GM12878 (cell line): Measurements from ENCODE around the gene IL1RL2. TPM values are rescaled to one million over a fixed set of nuclear protein-coding genes. Genes with fewer than 3 reads are reported as not detected.

Experiments used
- ATAC-seq: fragments of 200-7000 bp; cut with Tn5 transposase; 3 replicates; pipeline ENCODE4 v1.9.1; 2020; ENCODE audit warnings: mild to moderate bottlenecking, moderate library complexity
- BruUV-seq: library from RNA; stranded (reverse); fragments of 400-500 nt; replicated peaks from 2 replicates; lab custom pipeline; 2021; lab: Mats Ljungman, UMichigan
- CTCF ChIA-PET: fragments of 300-600 bp; sonication (Branson Sonifier 250); formaldehyde crosslinking; extraction: SDS; loops from one replicate; lab custom pipeline; 2021; ENCODE audit warnings: inconsistent platforms; lab: Yijun Ruan, JAX
- POLR2A ChIA-PET: fragments of 350-600 bp; formaldehyde crosslinking; extraction: SDS; loops from one replicate; lab custom pipeline; 2021; ENCODE audit warnings: inconsistent platforms; lab: Charles Lee
- RAD21 ChIA-PET: fragments of 300-600 bp; sonication (Branson Sonifier 250); formaldehyde crosslinking; loops from one replicate; lab custom pipeline; 2023; ENCODE audit warnings: antibody characterized with exemption; ENCODE audit not compliant: unreplicated experiment; lab: Charles Lee
- SMC1A ChIA-PET: fragments of 300-600 bp; sonication (Branson Sonifier 250); formaldehyde crosslinking; loops from one replicate; lab custom pipeline; 2023; ENCODE audit not compliant: unreplicated experiment, uncharacterized antibody; lab: Charles Lee
- DNase-seq: peaks from one replicate; pipeline ENCODE4 v3.0.0-alpha.2; 2011; ENCODE audit warnings: low read depth, low spot score
- FAIRE-seq: peaks from 3 replicates; lab custom pipeline; 2011; peaks lifted over from hg19 to GRCh38; lab: Jason Lieb, UNC
- H2AFZ ChIP-seq: 2 replicates; pipeline ENCODE4 v1.6.0; 2011; ENCODE audit warnings: low read depth, low read length, control low read depth; ENCODE audit not compliant: control insufficient read depth
- H3K27ac ChIP-seq: 2 replicates; pipeline ENCODE4 v1.5.1; 2011; ENCODE audit warnings: control low read depth; ENCODE audit not compliant: control insufficient read depth, insufficient read depth
- H3K27me3 ChIP-seq, 2 experiments: replicated peaks in 1 of 2; 2 replicates each; pipeline versions ENCODE4 v1.6.0 to v1.6.1; 2011; ENCODE audit warnings: low read length in 1 of 2; ENCODE audit not compliant: control insufficient read depth in 2 of 2, insufficient read depth in 2 of 2
- H3K36me3 ChIP-seq, 2 experiments: 2 replicates each; pipeline ENCODE4 v1.5.1; 2011; ENCODE audit warnings: low read length in 1 of 2; ENCODE audit not compliant: control insufficient read depth in 2 of 2, insufficient read depth in 2 of 2
- H3K4me1 ChIP-seq: 2 replicates; pipeline ENCODE4 v1.6.1; 2011; ENCODE audit warnings: mild to moderate bottlenecking, low read length, moderate library complexity, mixed read lengths; ENCODE audit not compliant: control insufficient read depth, insufficient read depth
- H3K4me2 ChIP-seq: 2 replicates; pipeline ENCODE4 v1.6.0; 2011; ENCODE audit warnings: control low read depth; ENCODE audit not compliant: control insufficient read depth, insufficient read depth
- H3K4me3 ChIP-seq: fragments of 200-600 bp; sonication (generic); 2 replicates; pipeline ENCODE4 v1.5.1; 2016
- H3K79me2 ChIP-seq: 2 replicates; pipeline ENCODE4 v1.6.0; 2011; ENCODE audit warnings: low read length; ENCODE audit not compliant: control insufficient read depth, insufficient read depth
- H3K9ac ChIP-seq: 2 replicates; pipeline ENCODE4 v1.8.0; 2011; ENCODE audit warnings: low read length, control low read depth, mixed read lengths; ENCODE audit not compliant: control insufficient read depth, insufficient read depth
- H3K9me3 ChIP-seq: replicated peaks from 3 replicates; pipeline ENCODE4 v1.5.1; 2011; ENCODE audit warnings: mild to moderate bottlenecking, low read length; ENCODE audit not compliant: control insufficient read depth, insufficient read depth
- H4K20me1 ChIP-seq: 2 replicates; pipeline ENCODE4 v1.6.0; 2011; ENCODE audit not compliant: control insufficient read depth, insufficient read depth
- CREB1 ChIP-seq: IDR thresholded peaks from 2 replicates; pipeline ENCODE4 v1.6.1; 2012; ENCODE audit warnings: low read depth, mild to moderate bottlenecking, inconsistent platforms
- HDAC6 ChIP-seq: fragments of 200-600 bp; sonication (generic); IDR thresholded peaks from one replicate; pipeline ENCODE4 v1.8.0; 2017; ENCODE audit warnings: antibody characterized with exemption; ENCODE audit not compliant: unreplicated experiment
- YY1 ChIP-seq: IDR thresholded peaks from 2 replicates; pipeline ENCODE4 v1.6.1; 2011; ENCODE audit warnings: low read depth, mild to moderate bottlenecking, low read length
- ZNF217 ChIP-seq: fragments of 450-650 bp; IDR thresholded peaks from 2 replicates; pipeline ENCODE4 v1.6.1; 2017; ENCODE audit warnings: antibody characterized with exemption, mild to moderate bottlenecking
- WGBS: methylation state at CpG from one replicate; pipeline ENCODE4 v1.1.6; 2016; ENCODE audit warnings: low lambda C conversion rate; ENCODE audit not compliant: insufficient replicate concordance, insufficient coverage; ENCODE audit errors: missing lambda C conversion rate; 5-methylcytosine and 5-hydroxymethylcytosine counted together
- in situ Hi-C: fragments of 300-500 bp; cut with MboI; formaldehyde crosslinking; loops from 9 replicates; pipeline ENCODE4 v1.14.3; 2018; ENCODE audit warnings: mixed read lengths
- intact Hi-C: fragments of 100-400 bp; cut with micrococcal nuclease; formaldehyde crosslinking; loops from one replicate; pipeline ENCODE4 v1.14.2; 2022; ENCODE audit not compliant: unreplicated experiment
- polyA plus RNA-seq, 11 experiments: library from polyadenylated mRNA; depleted of rRNA in 4 of 11; unstranded in 6 of 11; stranded (reverse) in 5 of 11; fragments of >200 nt; fragmentation: Nextera tagmentation in 4 of 11; fragmentation: Illumina TruSeq in 1 of 11; extraction: Ambion mirVana in 4 of 11; extraction: Trizol in 1 of 11; gene quantifications; 1 replicate in 1 of 11; 2 replicates in 10 of 11; pipeline versions ENCODE4 v1.2.1 to v1.2.3, GENCODE V29; 2011 to 2016; ENCODE audit warnings: inconsistent platforms in 2 of 11, missing spikeins in 2 of 11, low read depth in 1 of 11
- total RNA-seq, 4 experiments: library from RNA; depleted of rRNA in 3 of 4; stranded (reverse); fragments of >200 nt in 3 of 4; fragmentation: Illumina TruSeq in 1 of 4; extraction: Trizol in 1 of 4; gene quantifications; 2 replicates each; pipeline versions ENCODE4 v1.2.1 to v1.2.3, GENCODE V29; 2013 to 2021
- TF ChIP-seq, protein P1 (sequence below): IDR thresholded peaks from 2 replicates; pipeline ENCODE4 v1.6.1; 2011; ENCODE audit warnings: mild to moderate bottlenecking, low read depth, low read length, moderate library complexity; ENCODE audit not compliant: insufficient replicate concordance

IL1RL2 gene
- total and polyA plus RNA-seq, 10 of the 15 experiments (the other 5 are each of a cell fraction or from before 2014, with no cell fraction given) = not detected

DNA sequence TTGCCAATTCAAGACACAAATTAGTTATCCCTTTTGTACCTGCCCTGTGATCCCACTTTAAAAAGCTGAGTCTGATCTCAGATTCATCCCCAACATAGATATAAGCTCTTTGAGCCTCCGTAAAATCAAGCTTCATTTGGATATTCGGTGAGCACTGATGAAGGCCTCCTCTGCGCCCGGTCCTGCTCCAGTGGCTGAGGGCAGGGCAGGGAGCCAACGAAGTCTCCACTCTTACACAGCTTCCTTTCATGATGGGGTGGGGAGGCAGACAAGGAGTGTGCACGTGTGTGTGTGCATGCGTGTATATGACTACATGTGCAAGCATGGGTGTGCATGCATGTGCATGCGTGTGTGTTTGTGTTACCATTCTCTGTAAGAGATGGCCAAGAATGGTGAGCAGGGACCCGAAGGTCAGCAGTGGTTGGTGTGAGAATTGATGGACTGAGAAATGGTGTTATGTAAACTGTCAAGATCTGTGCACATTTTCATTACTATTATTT is 43.6 kb downstream of the IL1RL2 start:
- ChIA-PET SMC1A (interaction anchor here (0.7 to 1.0 kb wide), 3 partner anchors 11 to 346 kb away, joined by 3 to 4 read pairs (median 3); no protein-coding TSS in a partner anchor), POLR2A (no interaction called here), RAD21 (interaction anchor here (0.9 kb wide), 1 partner anchor 224 kb away, joined by 3 read pairs; no protein-coding TSS in a partner anchor), CTCF (interaction anchor here (1.1 to 1.5 kb wide), 3 partner anchors 210 to 346 kb away, joined by 6 to 8 read pairs (median 8); no protein-coding TSS in a partner anchor)
- no peak overlapping the region for H3K27ac ChIP-seq
- no peaks in the 10 kb centered on the region for H3K27me3 ChIP-seq
- no peaks in the 10 kb centered on the region; the same call in 1 of the 2 replicates for H3K4me1 ChIP-seq
- no peaks in the 10 kb centered on the region for H3K79me2 ChIP-seq
- TF ChIP-seq ZNF217 = no peak
- TF ChIP-seq YY1 = no peak
- TF ChIP-seq, protein P1, sequence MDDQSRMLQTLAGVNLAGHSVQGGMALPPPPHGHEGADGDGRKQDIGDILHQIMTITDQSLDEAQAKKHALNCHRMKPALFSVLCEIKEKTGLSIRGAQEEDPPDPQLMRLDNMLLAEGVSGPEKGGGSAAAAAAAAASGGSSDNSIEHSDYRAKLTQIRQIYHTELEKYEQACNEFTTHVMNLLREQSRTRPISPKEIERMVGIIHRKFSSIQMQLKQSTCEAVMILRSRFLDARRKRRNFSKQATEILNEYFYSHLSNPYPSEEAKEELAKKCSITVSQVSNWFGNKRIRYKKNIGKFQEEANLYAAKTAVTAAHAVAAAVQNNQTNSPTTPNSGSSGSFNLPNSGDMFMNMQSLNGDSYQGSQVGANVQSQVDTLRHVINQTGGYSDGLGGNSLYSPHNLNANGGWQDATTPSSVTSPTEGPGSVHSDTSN = no peak
- TF ChIP-seq CREB1 = no peak
- TF ChIP-seq HDAC6 = no peak
- no peaks in the 10 kb centered on the region for H3K36me3 ChIP-seq
- H3K4me2 ChIP-seq = no peak overlapping the region
- H2AFZ ChIP-seq = no peak overlapping the region
- H3K9me3 ChIP-seq = no peaks in the 10 kb centered on the region; the same call in 1 of the 3 replicates
- H3K4me3 ChIP-seq = no peak overlapping the region
- 57% methylated on average over 9 of the region's 9 CpGs for WGBS
- ATAC-seq (no peak), FAIRE-seq (no peak), DNase-seq (no peak)
- in situ Hi-C loops = no loop called here
- intact Hi-C loops = no loop called here
- no TSS peak for BruUV-seq
- H4K20me1 ChIP-seq = no peaks in the 10 kb centered on the region
- H3K9ac ChIP-seq = no peak overlapping the region
